ENCODE results near the gene ELMO1.
A peak's percentile ranks its signal among the peaks of the same experiment; 100 is the strongest.

Gene ELMO1

DNA sequence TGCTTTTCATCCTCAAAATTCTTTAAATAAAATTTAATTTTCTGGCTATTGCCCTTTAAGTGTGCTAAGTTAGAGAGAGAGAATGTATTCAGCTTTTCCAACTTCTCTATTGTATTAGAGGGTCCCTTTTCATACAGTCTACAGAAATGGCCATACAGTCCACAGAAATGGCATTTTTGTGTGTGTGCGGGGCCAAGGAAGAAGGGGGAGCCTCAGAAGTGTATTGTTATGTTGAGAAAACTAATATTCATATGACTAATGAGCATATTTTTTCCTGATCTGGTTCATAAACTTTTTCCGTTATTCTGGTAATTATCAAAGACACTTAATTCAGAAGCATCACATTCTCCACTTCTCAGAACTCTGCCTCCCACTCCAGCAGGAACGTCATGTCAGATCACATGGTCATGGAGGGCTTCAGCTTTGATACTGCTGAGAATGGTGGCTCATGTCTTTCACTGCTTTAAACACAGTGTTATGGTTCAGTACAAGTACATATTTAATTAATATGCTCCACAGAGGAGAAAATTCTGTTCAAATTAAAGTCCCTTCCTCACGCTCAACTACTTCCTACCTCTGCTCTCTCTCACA, 37.1 kb downstream of the ELMO1 start:
- no peaks in the 10 kb centered on the region for H3K4me1 ChIP-seq (ENCODE audit: control insufficient read depth in 2 of 2, insufficient read depth in 2 of 2, low read length in 2 of 2)
- no peak overlapping the region for H3K9ac ChIP-seq (ENCODE audit: low read depth in 1 of 2, low read length in 2 of 2)
- H3K36me3 ChIP-seq (ENCODE audit: control insufficient read depth in 2 of 2, insufficient read depth in 2 of 2, low read length in 2 of 2): no peaks in the 10 kb centered on the region
- H3K9me3 ChIP-seq (ENCODE audit: control insufficient read depth in 2 of 2, low read length in 2 of 2): no peaks in the 10 kb centered on the region
- no peak overlapping the region for H3K27ac ChIP-seq (ENCODE audit: low read depth in 2 of 2, low read length in 2 of 2)
- no peaks in the 10 kb centered on the region for H3K27me3 ChIP-seq (ENCODE audit: control insufficient read depth in 2 of 2, insufficient read depth in 2 of 2, low read length in 2 of 2)
- no peak overlapping the region for H3K4me3 ChIP-seq (ENCODE audit: low read length in 2 of 2)

DNA sequence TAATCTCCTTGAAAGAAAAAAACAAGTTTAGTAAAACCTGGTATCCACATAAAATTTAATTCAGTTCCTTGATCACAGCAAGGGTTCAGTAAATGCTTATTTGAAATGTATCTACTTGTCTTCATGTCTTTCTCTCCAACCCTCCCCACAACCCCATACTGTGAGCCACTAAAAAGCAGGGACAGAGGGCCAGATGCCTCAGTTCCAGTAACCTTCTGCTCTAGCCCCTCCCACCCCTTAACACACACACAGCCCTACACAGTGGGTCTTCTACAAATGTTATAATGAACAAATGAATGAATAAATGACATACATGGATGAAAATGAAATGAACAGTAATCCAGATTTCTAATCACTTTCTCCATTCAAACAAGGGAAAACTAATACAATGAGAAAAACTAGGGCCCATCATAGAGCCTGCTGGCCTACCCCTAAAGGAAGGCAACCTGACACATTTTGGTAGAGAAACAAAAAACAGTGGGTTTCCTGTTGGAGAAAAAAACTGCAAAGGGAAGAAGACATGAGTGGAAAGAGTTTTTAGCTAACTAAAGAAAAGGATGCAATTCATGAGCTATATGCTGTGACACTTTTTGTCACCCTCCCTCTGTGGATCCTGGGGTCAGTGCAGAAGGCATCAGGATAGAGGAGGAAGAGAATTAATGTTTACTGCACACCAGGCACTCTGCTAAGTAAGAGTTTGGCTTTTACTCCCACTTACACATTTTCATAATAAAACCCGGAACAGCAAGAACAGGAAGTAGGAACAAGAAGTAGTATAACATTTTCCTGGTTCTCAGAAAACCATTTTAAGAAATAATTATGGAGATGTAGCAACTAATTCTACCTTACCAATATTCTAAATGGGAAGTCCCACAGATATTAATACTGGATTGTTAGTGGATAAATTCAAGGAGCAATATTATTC, 38.1 kb downstream of the ELMO1 start:
- Histone ChIP-seq H3K27me3 (ENCODE audit: control insufficient read depth in 2 of 2, insufficient read depth in 2 of 2, low read length in 2 of 2) (no peaks in the 10 kb centered on the region), H3K4me1 (ENCODE audit: control insufficient read depth in 2 of 2, insufficient read depth in 2 of 2, low read length in 2 of 2) (no peaks in the 10 kb centered on the region), H3K9me3 (ENCODE audit: control insufficient read depth in 2 of 2, low read length in 2 of 2) (no peaks in the 10 kb centered on the region), H3K36me3 (ENCODE audit: control insufficient read depth in 2 of 2, insufficient read depth in 2 of 2, low read length in 2 of 2) (no peaks in the 10 kb centered on the region), H3K27ac (ENCODE audit: low read depth in 2 of 2, low read length in 2 of 2) (no peak overlapping the region), H3K9ac (ENCODE audit: low read depth in 1 of 2, low read length in 2 of 2) (no peak overlapping the region), H3K4me3 (ENCODE audit: low read length in 2 of 2) (no peak overlapping the region)

DNA sequence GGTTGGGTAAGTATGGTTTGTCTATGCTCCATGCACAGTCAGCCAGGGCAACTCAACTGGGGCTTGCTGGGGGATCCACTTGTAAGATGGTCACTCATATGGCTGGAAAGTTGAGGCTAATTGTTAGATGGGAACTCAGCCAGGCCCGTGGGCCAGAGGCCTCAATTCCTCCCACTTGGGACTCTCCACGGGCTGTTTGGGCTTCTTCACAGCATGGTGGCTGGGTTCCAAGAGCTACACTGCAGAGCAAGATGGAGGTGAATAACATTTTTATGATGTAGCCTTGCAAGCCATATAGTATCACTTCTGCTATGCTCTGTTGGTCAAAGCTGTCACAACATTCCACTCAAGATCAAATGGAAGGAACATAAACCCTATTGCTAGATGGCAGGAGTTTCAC, 39.2 kb downstream of the ELMO1 start:
- H3K36me3 ChIP-seq (ENCODE audit: control insufficient read depth in 2 of 2, insufficient read depth in 2 of 2, low read length in 2 of 2): no peaks in the 10 kb centered on the region
- H3K27me3 ChIP-seq (ENCODE audit: control insufficient read depth in 2 of 2, insufficient read depth in 2 of 2, low read length in 2 of 2): no peaks in the 10 kb centered on the region
- H3K4me1 ChIP-seq (ENCODE audit: control insufficient read depth in 2 of 2, insufficient read depth in 2 of 2, low read length in 2 of 2): no peaks in the 10 kb centered on the region
- no peaks in the 10 kb centered on the region for H3K9me3 ChIP-seq (ENCODE audit: control insufficient read depth in 2 of 2, low read length in 2 of 2)
- H3K4me3 ChIP-seq (ENCODE audit: low read length in 2 of 2): no peak overlapping the region
- H3K9ac ChIP-seq (ENCODE audit: low read depth in 1 of 2, low read length in 2 of 2): no peak overlapping the region
- H3K27ac ChIP-seq (ENCODE audit: low read depth in 2 of 2, low read length in 2 of 2): no peak overlapping the region

DNA sequence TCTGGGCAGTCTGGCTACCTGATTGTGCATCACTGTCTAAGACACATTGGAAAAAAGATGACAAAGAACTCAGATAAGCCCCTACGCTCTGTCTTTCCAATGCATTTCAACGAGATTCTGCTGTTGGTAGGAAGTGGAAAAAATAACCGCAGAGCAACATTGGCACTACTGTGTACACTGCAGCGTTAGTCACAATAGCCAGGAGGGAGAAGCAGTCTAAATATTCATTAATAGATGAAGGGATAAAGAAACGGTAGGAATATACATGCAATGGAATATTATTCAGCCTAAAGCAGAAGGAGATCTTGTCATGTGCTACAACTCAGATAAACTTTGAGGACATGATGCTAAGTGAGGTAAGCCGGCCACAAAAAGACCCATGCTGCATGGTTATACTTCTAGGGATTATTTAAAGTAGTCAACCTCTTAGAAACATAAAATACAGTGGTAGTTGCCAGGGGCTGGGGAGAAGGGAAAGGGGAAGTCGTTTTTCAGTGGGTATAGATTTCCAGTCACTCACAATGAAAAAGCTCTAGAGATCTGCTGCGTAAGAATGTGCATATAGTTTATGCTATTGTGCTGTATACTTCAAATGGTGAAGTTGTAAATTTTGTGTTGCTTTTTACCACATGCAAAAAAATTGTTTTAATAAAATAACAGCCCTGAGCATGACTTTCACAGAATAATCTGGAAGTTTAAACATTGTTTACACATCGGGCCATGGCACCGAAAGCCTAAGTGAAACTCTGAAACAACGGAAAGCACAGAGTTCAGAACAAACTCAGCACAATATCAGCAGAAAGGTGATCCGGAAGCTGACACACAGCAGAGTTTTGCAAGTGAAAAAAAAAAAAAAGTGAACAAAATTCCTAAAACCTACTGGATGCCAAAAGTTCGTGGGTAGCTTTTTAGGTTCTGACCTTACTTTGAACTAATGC, 40.1 kb downstream of the ELMO1 start:
- H3K4me3 ChIP-seq (ENCODE audit: low read length in 2 of 2): no peak overlapping the region
- H3K27ac ChIP-seq (ENCODE audit: low read depth in 2 of 2, low read length in 2 of 2): peak overlapping the region in 1 of 2 donors; percentile 44
- H3K27me3 ChIP-seq (ENCODE audit: control insufficient read depth in 2 of 2, insufficient read depth in 2 of 2, low read length in 2 of 2): no peaks in the 10 kb centered on the region
- no peak overlapping the region for H3K9ac ChIP-seq (ENCODE audit: low read depth in 1 of 2, low read length in 2 of 2)
- H3K36me3 ChIP-seq (ENCODE audit: control insufficient read depth in 2 of 2, insufficient read depth in 2 of 2, low read length in 2 of 2): no peaks in the 10 kb centered on the region
- no peaks in the 10 kb centered on the region for H3K9me3 ChIP-seq (ENCODE audit: control insufficient read depth in 2 of 2, low read length in 2 of 2)
- H3K4me1 ChIP-seq (ENCODE audit: control insufficient read depth in 2 of 2, insufficient read depth in 2 of 2, low read length in 2 of 2): no peaks in the 10 kb centered on the region

DNA sequence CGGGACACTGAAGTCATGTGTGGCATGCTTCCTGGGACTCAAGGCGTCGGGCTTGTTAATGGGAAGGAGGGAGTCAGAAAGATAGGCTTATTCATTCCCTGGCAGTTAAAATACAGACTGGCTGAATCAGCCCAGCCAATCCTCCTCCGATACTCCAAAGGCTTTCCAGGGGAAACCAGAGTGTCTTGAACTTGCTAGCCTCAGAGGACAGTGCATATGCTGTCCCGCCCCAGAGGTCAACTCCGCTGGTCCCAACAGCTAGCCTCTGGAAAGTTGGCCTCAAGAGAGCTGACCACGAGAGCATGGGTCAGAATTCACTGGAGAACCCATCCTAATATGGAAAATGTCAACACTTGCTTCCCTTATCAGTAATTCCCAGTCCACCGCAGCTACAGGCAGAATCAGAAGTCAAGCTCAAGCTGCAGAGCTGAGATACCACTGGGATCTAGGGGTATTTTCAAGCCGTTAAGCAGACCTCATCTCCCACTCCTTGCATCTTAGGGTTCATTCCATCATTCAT, 43.0 kb downstream of the ELMO1 start:
- Histone ChIP-seq H3K27me3 (ENCODE audit: control insufficient read depth in 2 of 2, insufficient read depth in 2 of 2, low read length in 2 of 2) (no peaks in the 10 kb centered on the region), H3K4me1 (ENCODE audit: control insufficient read depth in 2 of 2, insufficient read depth in 2 of 2, low read length in 2 of 2) (no peaks in the 10 kb centered on the region), H3K4me3 (ENCODE audit: low read length in 2 of 2) (no peak overlapping the region), H3K9me3 (ENCODE audit: control insufficient read depth in 2 of 2, low read length in 2 of 2) (no peaks in the 10 kb centered on the region), H3K36me3 (ENCODE audit: control insufficient read depth in 2 of 2, insufficient read depth in 2 of 2, low read length in 2 of 2) (no peaks in the 10 kb centered on the region), H3K9ac (ENCODE audit: low read depth in 1 of 2, low read length in 2 of 2) (no peak overlapping the region), H3K27ac (ENCODE audit: low read depth in 2 of 2, low read length in 2 of 2) (no peak overlapping the region)

DNA sequence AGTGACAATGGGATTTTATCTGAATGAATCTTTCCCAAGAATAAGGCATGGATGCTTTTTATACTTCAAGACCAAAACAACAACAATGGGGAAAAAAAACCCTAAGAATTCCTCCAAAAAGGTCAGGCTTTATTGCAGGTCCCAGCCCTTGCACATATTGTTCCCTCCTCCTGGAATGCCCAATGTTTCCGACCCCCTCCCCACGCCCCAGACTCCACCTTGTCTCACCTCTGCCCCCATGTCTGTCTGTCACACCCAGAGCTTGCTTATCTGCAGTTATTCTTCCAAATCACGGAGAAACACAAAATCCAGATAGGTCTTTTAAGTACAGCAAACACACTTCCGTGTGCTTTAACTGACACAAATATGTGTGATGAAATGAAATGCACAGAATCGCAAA, 43.5 kb downstream of the ELMO1 start:
- H3K27ac ChIP-seq (ENCODE audit: low read depth in 2 of 2, low read length in 2 of 2): no peak overlapping the region
- no peaks in the 10 kb centered on the region for H3K36me3 ChIP-seq (ENCODE audit: control insufficient read depth in 2 of 2, insufficient read depth in 2 of 2, low read length in 2 of 2)
- H3K4me3 ChIP-seq (ENCODE audit: low read length in 2 of 2): no peak overlapping the region

DNA sequence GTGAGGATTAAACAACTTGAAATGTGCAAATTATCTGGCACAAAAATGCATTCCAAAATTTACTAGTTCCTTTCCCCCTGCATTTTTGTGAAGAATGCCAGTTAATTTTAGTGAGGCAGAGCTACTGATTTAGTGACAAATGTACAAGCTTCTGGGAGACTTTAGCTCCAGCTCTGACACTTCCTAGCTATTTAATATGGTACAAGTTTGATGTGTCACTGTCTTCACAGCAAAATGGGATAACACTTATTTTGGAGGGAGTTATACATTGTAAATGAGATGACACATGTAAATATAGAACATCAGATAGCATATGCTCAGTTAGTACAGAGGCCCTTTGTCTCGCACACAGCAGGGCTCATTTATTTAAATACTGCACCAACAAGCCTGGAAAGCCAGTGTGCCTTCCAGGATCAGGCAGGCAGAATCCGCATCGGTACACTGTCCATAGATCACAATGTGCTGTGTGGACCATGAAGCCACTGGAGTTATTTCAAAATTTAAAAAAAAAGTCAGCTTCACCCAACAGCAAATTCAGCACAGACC, 48.7 kb downstream of the ELMO1 start:
- Histone ChIP-seq H3K9ac (ENCODE audit: low read depth in 1 of 2, low read length in 2 of 2) (no peak overlapping the region), H3K9me3 (ENCODE audit: control insufficient read depth in 2 of 2, low read length in 2 of 2) (no peaks in the 10 kb centered on the region), H3K4me1 (ENCODE audit: control insufficient read depth in 2 of 2, insufficient read depth in 2 of 2, low read length in 2 of 2) (no peaks in the 10 kb centered on the region), H3K27me3 (ENCODE audit: control insufficient read depth in 2 of 2, insufficient read depth in 2 of 2, low read length in 2 of 2) (no peaks in the 10 kb centered on the region), H3K4me3 (ENCODE audit: low read length in 2 of 2) (no peak overlapping the region), H3K36me3 (ENCODE audit: control insufficient read depth in 2 of 2, insufficient read depth in 2 of 2, low read length in 2 of 2) (no peaks in the 10 kb centered on the region), H3K27ac (ENCODE audit: low read depth in 2 of 2, low read length in 2 of 2) (no peak overlapping the region)

More for the DNA sequence above, 43.5 kb downstream of the ELMO1 start:
- Histone ChIP-seq H3K9ac (ENCODE audit: low read depth in 1 of 2, low read length in 2 of 2) (no peak overlapping the region), H3K9me3 (ENCODE audit: control insufficient read depth in 2 of 2, low read length in 2 of 2) (no peaks in the 10 kb centered on the region), H3K4me1 (ENCODE audit: control insufficient read depth in 2 of 2, insufficient read depth in 2 of 2, low read length in 2 of 2) (no peaks in the 10 kb centered on the region), H3K27me3 (ENCODE audit: control insufficient read depth in 2 of 2, insufficient read depth in 2 of 2, low read length in 2 of 2) (no peaks in the 10 kb centered on the region)

DNA sequence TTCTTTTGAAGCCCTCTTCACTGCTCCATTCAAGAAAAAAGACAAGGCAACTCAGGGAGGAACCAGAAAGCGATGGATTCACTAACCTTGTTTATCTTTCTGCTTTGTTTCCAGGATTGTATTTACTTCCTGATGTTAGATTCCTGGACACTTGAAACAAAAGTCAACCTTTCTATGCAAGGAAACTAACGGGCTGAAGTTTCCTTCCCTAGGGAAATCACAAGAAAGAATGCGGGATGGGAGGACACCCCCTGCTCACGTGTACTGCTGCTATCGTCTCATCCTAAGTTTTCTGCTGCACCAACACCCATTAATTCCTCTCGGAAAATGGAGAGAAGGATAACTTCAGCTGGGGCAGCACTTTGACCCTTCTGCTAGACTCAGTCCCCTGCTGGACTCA, 50.3 kb downstream of the ELMO1 start:
- H3K4me3 ChIP-seq (ENCODE audit: low read length in 2 of 2): no peak overlapping the region
- H3K4me1 ChIP-seq (ENCODE audit: control insufficient read depth in 2 of 2, insufficient read depth in 2 of 2, low read length in 2 of 2): no peaks in the 10 kb centered on the region
- no peaks in the 10 kb centered on the region for H3K9me3 ChIP-seq (ENCODE audit: control insufficient read depth in 2 of 2, low read length in 2 of 2)
- H3K9ac ChIP-seq (ENCODE audit: low read depth in 1 of 2, low read length in 2 of 2): no peak overlapping the region
- no peak overlapping the region for H3K27ac ChIP-seq (ENCODE audit: low read depth in 2 of 2, low read length in 2 of 2)
- H3K36me3 ChIP-seq (ENCODE audit: control insufficient read depth in 2 of 2, insufficient read depth in 2 of 2, low read length in 2 of 2): no peaks in the 10 kb centered on the region
- H3K27me3 ChIP-seq (ENCODE audit: control insufficient read depth in 2 of 2, insufficient read depth in 2 of 2, low read length in 2 of 2): no peaks in the 10 kb centered on the region

DNA sequence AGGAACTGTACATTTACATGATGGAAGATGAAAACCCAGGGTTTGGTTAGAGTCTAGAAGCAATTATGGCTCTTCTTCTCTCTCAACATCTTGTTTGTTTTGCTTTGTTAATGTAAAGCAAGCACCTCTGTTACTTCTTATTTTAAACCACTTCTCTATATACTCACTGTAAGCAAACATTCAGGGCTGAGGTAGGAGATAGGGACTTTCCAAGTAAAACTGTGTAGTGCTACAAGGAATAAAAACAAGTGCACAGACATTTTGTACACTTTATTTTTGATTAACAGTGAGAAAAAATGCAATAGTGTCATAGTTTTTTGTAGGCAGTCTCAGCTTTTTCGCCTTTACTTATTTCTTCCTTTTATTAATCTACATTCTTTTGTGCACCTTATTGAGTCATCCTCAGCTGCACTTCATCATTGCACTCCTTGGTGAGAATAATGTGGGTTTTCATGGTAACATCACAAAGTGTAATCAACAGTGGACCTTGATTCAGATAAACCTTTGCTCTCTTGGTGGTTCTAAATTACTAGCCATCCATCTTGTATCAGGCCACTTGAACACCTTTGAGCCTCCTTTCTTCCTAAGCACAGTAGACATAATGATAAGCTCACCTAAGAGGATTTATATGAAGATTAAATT, 52.9 kb downstream of the ELMO1 start:
- Histone ChIP-seq H3K27me3 (ENCODE audit: control insufficient read depth in 2 of 2, insufficient read depth in 2 of 2, low read length in 2 of 2) (no peaks in the 10 kb centered on the region), H3K4me1 (ENCODE audit: control insufficient read depth in 2 of 2, insufficient read depth in 2 of 2, low read length in 2 of 2) (no peaks in the 10 kb centered on the region), H3K4me3 (ENCODE audit: low read length in 2 of 2) (no peak overlapping the region), H3K27ac (ENCODE audit: low read depth in 2 of 2, low read length in 2 of 2) (no peak overlapping the region), H3K9ac (ENCODE audit: low read depth in 1 of 2, low read length in 2 of 2) (no peak overlapping the region), H3K9me3 (ENCODE audit: control insufficient read depth in 2 of 2, low read length in 2 of 2) (no peaks in the 10 kb centered on the region), H3K36me3 (ENCODE audit: control insufficient read depth in 2 of 2, insufficient read depth in 2 of 2, low read length in 2 of 2) (no peaks in the 10 kb centered on the region)

Data from mucosa of rectum (tissue), 2 donors.